K562 (cell line): ENCODE data around the gene KATNAL2. TPM values are rescaled to one million over a fixed set of nuclear protein-coding genes. Genes with fewer than 3 reads are reported as not detected.

ENCODE experiments used
- ATAC-seq: fragments of 200-7000 bp; cut with Tn5 transposase; 3 replicates; pipeline ENCODE4 v1.9.1; 2020; ENCODE audit warnings: moderate library complexity
- BruUV-seq: library from RNA; stranded (reverse); fragments of 400-500 nt; replicated peaks from 2 replicates; lab custom pipeline; 2021; lab: Mats Ljungman, UMichigan
- CTCF ChIA-PET: fragments of 300-600 bp; formaldehyde crosslinking; extraction: SDS; loops from one replicate; lab custom pipeline; 2021; ENCODE audit warnings: low intra/inter-chr PET ratio; lab: Yijun Ruan, JAX
- POLR2A ChIA-PET: fragments of 300-600, 350-650 bp; sonication (Branson Sonifier 250); formaldehyde crosslinking; extraction: SDS; loops from one replicate; lab custom pipeline; 2021; ENCODE audit warnings: antibody characterized with exemption, inconsistent platforms; lab: Yijun Ruan, JAX
- DNase-seq, 4 experiments: peaks; one replicate each; pipeline versions ENCODE4 v3.0.0 to v3.0.0-alpha.2; 2011 to 2018; ENCODE audit warnings: low spot score in 3 of 4, mixed read lengths in 3 of 4; ENCODE audit errors: extremely low read depth in 1 of 4
- FAIRE-seq: peaks from 2 replicates; lab custom pipeline; 2011; peaks lifted over from hg19 to GRCh38; lab: Jason Lieb, UNC
- H2AFZ ChIP-seq: 2 replicates; pipeline ENCODE4 v1.6.0; 2011; ENCODE audit warnings: low read depth, low read length, control low read depth, inconsistent platforms
- H3K27ac ChIP-seq: fragments of 200-600 bp; 3 replicates; pipeline ENCODE4 v1.8.0; 2011; ENCODE audit warnings: low read depth, mild to moderate bottlenecking, control low read depth, inconsistent platforms, low read length, moderate library complexity, mixed read lengths; ENCODE audit errors: extremely low read depth
- H3K27me3 ChIP-seq, 2 experiments: fragments of 300-600 bp in 1 of 2; 2 replicates in 1 of 2; 3 replicates in 1 of 2; pipeline versions ENCODE4 v1.6.0 to v1.8.0; 2011; ENCODE audit warnings: inconsistent platforms in 2 of 2, low read length in 2 of 2, mild to moderate bottlenecking in 1 of 2, mixed read lengths in 1 of 2, moderate library complexity in 1 of 2; ENCODE audit not compliant: control insufficient read depth in 2 of 2, insufficient read depth in 2 of 2
- H3K36me3 ChIP-seq: fragments of 300-600 bp; 3 replicates; pipeline ENCODE4 v1.8.0; 2011; ENCODE audit warnings: mild to moderate bottlenecking, low read length, inconsistent platforms; ENCODE audit not compliant: control insufficient read depth, insufficient read depth
- H3K4me1 ChIP-seq, 2 experiments: fragments of 200-600 bp in 1 of 2; replicated peaks in 1 of 2; 2 replicates in 1 of 2; 3 replicates in 1 of 2; pipeline versions ENCODE4 v1.5.1 to v1.8.0; 2011; ENCODE audit warnings: inconsistent platforms in 2 of 2, low read length in 2 of 2, mild to moderate bottlenecking in 1 of 2, mixed read lengths in 1 of 2, moderate library complexity in 1 of 2; ENCODE audit not compliant: control insufficient read depth in 2 of 2, insufficient read depth in 2 of 2
- H3K4me2 ChIP-seq: 2 replicates; pipeline ENCODE4 v1.6.1; 2011; ENCODE audit warnings: low read length, control low read depth, inconsistent platforms, mixed read lengths; ENCODE audit not compliant: insufficient read depth
- H3K4me3 ChIP-seq: fragments of 200-600 bp; sonication (generic), shearing (Covaris generic); 2 replicates; pipeline ENCODE4 v1.5.1; 2016; ENCODE audit warnings: control low read depth, inconsistent platforms
- H3K79me2 ChIP-seq: fragments of 200-600 bp; 3 replicates; pipeline ENCODE4 v1.8.0; 2011; ENCODE audit warnings: low read length, inconsistent platforms; ENCODE audit not compliant: control insufficient read depth, insufficient read depth
- H3K9ac ChIP-seq, 2 experiments: 2 replicates each; pipeline versions ENCODE4 v1.6.0 to v1.6.1; 2011; ENCODE audit warnings: low read depth in 2 of 2, low read length in 2 of 2, control low read depth in 1 of 2, inconsistent platforms in 1 of 2, mild to moderate bottlenecking in 1 of 2, mixed read lengths in 1 of 2; ENCODE audit not compliant: insufficient read depth in 1 of 2
- H3K9me1 ChIP-seq: one replicate; pipeline ENCODE4 v1.6.0; 2011; ENCODE audit warnings: inconsistent platforms, mild to moderate bottlenecking, low read length, moderate library complexity; ENCODE audit not compliant: control insufficient read depth, insufficient read depth
- H3K9me3 ChIP-seq: replicated peaks from 2 replicates; pipeline ENCODE4 v1.5.1; 2011; ENCODE audit warnings: low read depth, low read length, inconsistent platforms; ENCODE audit not compliant: control insufficient read depth, insufficient read depth
- H4K20me1 ChIP-seq: replicated peaks from 2 replicates; pipeline ENCODE4 v1.6.1; 2011; ENCODE audit warnings: low read length, inconsistent platforms, mixed read lengths; ENCODE audit not compliant: control insufficient read depth, insufficient read depth
- HNRNPUL1 ChIP-seq: fragments of 200-400 bp; formaldehyde crosslinking; IDR thresholded peaks from 2 replicates; pipeline ENCODE4 v1.6.1; 2017; ENCODE audit warnings: low read length
- KDM1A ChIP-seq, 2 experiments: fragments of 450-650 bp; IDR thresholded peaks; 2 replicates each; pipeline ENCODE4 v1.6.1; 2016; ENCODE audit warnings: mild to moderate bottlenecking in 2 of 2
- KLF16 ChIP-seq: IDR thresholded peaks from 2 replicates; pipeline ENCODE4 v1.6.1; 2016; ENCODE audit warnings: antibody characterized with exemption
- NR2C1 ChIP-seq, 2 experiments: fragments of 450-650 bp; IDR thresholded peaks; 2 replicates each; pipeline ENCODE4 v1.6.1; 2017; ENCODE audit warnings: mild to moderate bottlenecking in 2 of 2, antibody characterized with exemption in 1 of 2, inconsistent platforms in 1 of 2, missing compliant biosample characterization in 1 of 2, missing genetic modification characterization in 1 of 2
- PHB2 ChIP-seq: fragments of 450-650 bp; IDR thresholded peaks from 2 replicates; pipeline ENCODE4 v1.6.1; 2017; ENCODE audit warnings: low read depth
- PHF20 ChIP-seq: fragments of 450-650 bp; IDR thresholded peaks from 2 replicates; pipeline ENCODE4 v1.6.1; 2018; ENCODE audit not compliant: partially characterized antibody
- PML ChIP-seq: IDR thresholded peaks from 2 replicates; pipeline ENCODE4 v1.6.1; 2012; ENCODE audit warnings: low read length, inconsistent platforms
- POLR2AphosphoS5 ChIP-seq: IDR thresholded peaks from 2 replicates; pipeline ENCODE4 v1.6.1; 2011; ENCODE audit warnings: mild to moderate bottlenecking, low read depth, low read length, moderate library complexity; ENCODE audit not compliant: control insufficient read depth, insufficient read depth
- RBM25 ChIP-seq: fragments of 200-400 bp; formaldehyde crosslinking; IDR thresholded peaks from 2 replicates; pipeline ENCODE4 v1.6.1; 2018; ENCODE audit warnings: low read length, low read depth, moderate library complexity; ENCODE audit not compliant: severe bottlenecking
- RREB1 ChIP-seq: fragments of 250-450 bp; sonication (Bioruptor Pico); IDR thresholded peaks from 2 replicates; pipeline ENCODE4 v1.4.0; 2020
- SIN3A ChIP-seq, 2 experiments: fragments of 150-350 bp in 1 of 2; IDR thresholded peaks; 2 replicates each; pipeline ENCODE4 v1.6.1; 2011 to 2016; ENCODE audit warnings: borderline replicate concordance in 2 of 2, low read depth in 2 of 2, low read length in 2 of 2, mild to moderate bottlenecking in 2 of 2, moderate library complexity in 2 of 2; ENCODE audit not compliant: control insufficient read depth in 1 of 2
- SRF ChIP-seq, 2 experiments: fragments of 250-450, 450-650 bp in 1 of 2; sonication (Bioruptor Pico) in 1 of 2; sonication (generic) in 1 of 2; formaldehyde crosslinking; IDR thresholded peaks; 2 replicates each; pipeline versions ENCODE4 v1.5.0 to v1.5.1; 2020 to 2022; ENCODE audit warnings: mild to moderate bottlenecking in 1 of 2, missing genetic modification reagents in 1 of 2
- U2AF1 ChIP-seq: fragments of 200-400 bp; formaldehyde crosslinking; optimal IDR thresholded peaks from 2 replicates; pipeline ENCODE3; 2017; ENCODE audit warnings: mild to moderate bottlenecking, low read depth, low read length, moderate library complexity
- ZKSCAN8 ChIP-seq: fragments of 200-800 bp; sonication (Bioruptor generic); IDR thresholded peaks from 2 replicates; pipeline ENCODE4 v1.6.1; 2016; ENCODE audit warnings: missing genetic modification characterization, missing compliant biosample characterization
- ZNF395 ChIP-seq: fragments of 200-800 bp; sonication (Bioruptor generic); IDR thresholded peaks from 2 replicates; pipeline ENCODE4 v1.6.1; 2017; ENCODE audit warnings: missing genetic modification characterization, missing compliant biosample characterization
- ZNF696 ChIP-seq: fragments of 250-450 bp; sonication (Bioruptor Pico); conservative IDR thresholded peaks from 2 replicates; pipeline ENCODE4 v1.4.0; 2020; ENCODE audit warnings: mild to moderate bottlenecking, moderate library complexity
- in situ Hi-C: fragments of 300-500 bp; cut with MboI; formaldehyde crosslinking; loops from 4 replicates; pipeline ENCODE4 v1.15.0; 2018; ENCODE audit warnings: inconsistent platforms, mixed read lengths
- intact Hi-C: fragments of 100-400 bp; cut with micrococcal nuclease; formaldehyde crosslinking; loops from 2 replicates; pipeline ENCODE4 v1.14.2; 2022
- polyA plus RNA-seq, 8 experiments: library from polyadenylated mRNA; depleted of rRNA in 4 of 8; stranded (reverse) in 5 of 8; unstranded in 3 of 8; fragments of >200 nt; fragmentation: Nextera tagmentation in 2 of 8; fragmentation: Illumina TruSeq in 1 of 8; extraction: Ambion mirVana in 2 of 8; extraction: Trizol in 1 of 8; gene quantifications; 2 replicates each; pipeline versions ENCODE4 v1.2.1 to v1.2.3, GENCODE V29; 2011 to 2014; ENCODE audit warnings: inconsistent platforms in 1 of 8, missing spikeins in 1 of 8
- total RNA-seq, 7 experiments: library from RNA; depleted of rRNA in 6 of 7; stranded (reverse); fragments of >200 nt in 6 of 7; fragmentation: Illumina TruSeq in 2 of 7; extraction: Trizol in 2 of 7; gene quantifications; 2 replicates each; pipeline versions ENCODE4 v1.2.1 to v1.2.3, GENCODE V29; 2011 to 2021; ENCODE audit warnings: low replicate concordance in 1 of 7

Gene KATNAL2
- total and polyA plus RNA-seq, 9 of the 15 experiments (the other 6 are each of a cell fraction or from before 2014, with no cell fraction given) = 0.08 to 1.2 (median 0.48) TPM

- peak overlapping the region; percentile 83; the same call in 1 of the 3 replicates for H3K27ac ChIP-seq
- ATAC-seq (peak; percentile 6; the same call in 1 of the 3 replicates), FAIRE-seq (peak; percentile 32), DNase-seq (peak in 2 of 4 experiments; percentile 38 to 62)
- in situ Hi-C loops = no loop called here
- POLR2A ChIA-PET = interaction anchor here (0.7 kb wide), 1 partner anchor 345 kb away, joined by 5 read pairs; no protein-coding TSS in a partner anchor
- H3K27me3 ChIP-seq = no peaks in the 10 kb centered on the region
- H3K4me3 ChIP-seq = peak overlapping the region; percentile 70; the same call in 1 of the 2 replicates
- H3K9me1 ChIP-seq = no peaks in the 10 kb centered on the region
- H3K36me3 ChIP-seq = peaks cover 26% of the 10 kb centered on the region; the same call in 2 of the 3 replicates
- CTCF ChIA-PET = no interaction called here
- peaks cover 11 to 12% of the 10 kb centered on the region in 2 experiments; a peak in 3 of 5 replicates for H3K4me1 ChIP-seq
- H4K20me1 ChIP-seq = no peaks in the 10 kb centered on the region
- H3K9ac ChIP-seq = no peak overlapping the region
- intact Hi-C loops = no loop called here
- no peak overlapping the region for H2AFZ ChIP-seq
- peaks cover 37% of the 10 kb centered on the region for H3K79me2 ChIP-seq
- H3K9me3 ChIP-seq = no peaks in the 10 kb centered on the region
- H3K4me2 ChIP-seq = peak overlapping the region; percentile 88
- no TSS peak for BruUV-seq
- TF ChIP-seq KLF16 (peak; percentile 56; the same call in 1 of the 2 replicates), KDM1A (IDR thresholded peaks at IDR 0.05) (peak; percentile 88 to 89), RREB1 (CRISPR knock-in tag) (no peak), PHB2 (peak; percentile 47; the same call in 1 of the 2 replicates), PML (peak; percentile 42; the same call in 1 of the 2 replicates), HNRNPUL1 (no peak), SRF (CRISPR knock-in tag; IDR thresholded peaks at IDR 0.05) (no peak), ZNF395 (CRISPR knock-in tag) (no peak), ZKSCAN8 (no peak), SIN3A (IDR thresholded peaks at IDR 0.05; ENCODE audit: borderline replicate concordance in 2 of 2, control insufficient read depth in 1 of 2, low read depth in 2 of 2, low read length in 2 of 2) (no peak), NR2C1 (IDR thresholded peaks at IDR 0.05) (no peak), NR2C1 (tag; IDR thresholded peaks at IDR 0.05) (no peak), RBM25 (no peak), PHF20 (no peak), U2AF1 (no peak), POLR2AphosphoS5 (peak; percentile 51; the same call in 1 of the 2 replicates), ZNF696 (CRISPR knock-in tag) (no peak)
Observed at GRCh38 chr18:47151439-47151838, 234.0 kb downstream of the KATNAL2 start.
